Activated T-cell treated with anti-CD3 and anti-CD28 coated beads, Interleukin-2, amount 50 U/mL, for 1 hour (primary cell): ENCODE results near the gene TFDP1.

ENCODE experiments used
- DNase-seq: peaks from one replicate; pipeline ENCODE4 v3.0.0-alpha.2; 2020

TFDP1 gene

GRCh38 chr13:113653264-113654174 is 69.0 kb downstream of the TFDP1 start:
- DNase-seq: peak; percentile 25

DNA sequence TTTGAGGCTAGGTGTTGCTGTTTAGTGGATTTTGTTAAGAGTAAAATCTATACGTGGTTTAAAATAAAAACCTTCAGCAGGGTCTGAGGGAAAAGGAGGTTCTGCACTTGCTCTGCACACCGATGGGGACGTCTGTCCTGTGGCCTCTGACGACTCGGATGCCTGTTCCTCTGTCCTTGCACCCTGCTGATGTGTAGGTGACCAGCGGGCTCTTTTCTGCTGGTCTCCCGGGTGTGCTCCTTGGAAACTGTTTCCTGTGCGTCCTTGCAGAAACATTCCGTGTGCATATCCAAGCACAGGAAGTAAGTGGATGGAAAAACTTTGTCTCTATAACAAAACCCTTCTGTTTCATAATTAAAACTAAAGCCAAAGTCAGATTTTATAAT is 69.6 kb downstream of the TFDP1 start:
- DNase-seq: no peak

- peak; percentile 8 for DNase-seq
Measured at GRCh38 chr13:113654591-113655345, 70.2 kb downstream of the TFDP1 start.

DNA sequence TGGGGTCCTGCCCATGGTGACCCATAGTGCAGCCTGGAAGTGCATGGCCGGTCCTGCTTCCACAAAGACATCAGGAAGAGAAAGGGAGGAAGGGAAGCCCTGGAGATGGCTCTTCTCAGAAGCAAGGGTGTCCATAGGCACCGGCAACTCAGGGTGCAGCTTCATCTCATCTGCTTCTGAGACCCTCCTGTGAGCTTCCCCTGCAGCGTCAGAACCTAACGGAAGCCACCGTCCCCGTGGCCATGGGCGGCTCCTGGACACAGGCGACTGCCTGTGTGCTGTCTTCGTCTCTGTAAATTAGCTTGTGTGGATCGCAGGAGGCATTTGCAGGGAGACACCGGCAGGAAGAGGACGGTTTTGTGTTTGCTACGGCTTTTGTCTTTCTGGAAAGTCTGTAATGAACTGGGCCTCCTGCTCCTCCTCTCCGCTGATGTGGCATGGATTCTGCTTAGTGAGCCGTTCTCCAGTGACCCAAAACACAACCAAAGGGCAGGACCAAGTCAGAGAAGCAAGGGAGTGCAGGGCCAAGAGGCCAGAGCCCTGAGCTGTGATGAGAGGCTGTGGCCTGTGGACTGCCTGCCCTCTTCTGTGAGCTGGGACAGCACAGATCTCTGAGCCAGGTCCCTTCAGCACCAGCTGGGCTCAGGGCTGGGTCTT is 70.9 kb downstream of the TFDP1 start:
- DNase-seq: peak; percentile 10

GRCh38 chr13:113656003-113656588 is 71.5 kb downstream of the TFDP1 start:
- peak; percentile 8 for DNase-seq

- peak; percentile 3 for DNase-seq
Measured at GRCh38 chr13:113656831-113657671, 72.5 kb downstream of the TFDP1 start.

DNA sequence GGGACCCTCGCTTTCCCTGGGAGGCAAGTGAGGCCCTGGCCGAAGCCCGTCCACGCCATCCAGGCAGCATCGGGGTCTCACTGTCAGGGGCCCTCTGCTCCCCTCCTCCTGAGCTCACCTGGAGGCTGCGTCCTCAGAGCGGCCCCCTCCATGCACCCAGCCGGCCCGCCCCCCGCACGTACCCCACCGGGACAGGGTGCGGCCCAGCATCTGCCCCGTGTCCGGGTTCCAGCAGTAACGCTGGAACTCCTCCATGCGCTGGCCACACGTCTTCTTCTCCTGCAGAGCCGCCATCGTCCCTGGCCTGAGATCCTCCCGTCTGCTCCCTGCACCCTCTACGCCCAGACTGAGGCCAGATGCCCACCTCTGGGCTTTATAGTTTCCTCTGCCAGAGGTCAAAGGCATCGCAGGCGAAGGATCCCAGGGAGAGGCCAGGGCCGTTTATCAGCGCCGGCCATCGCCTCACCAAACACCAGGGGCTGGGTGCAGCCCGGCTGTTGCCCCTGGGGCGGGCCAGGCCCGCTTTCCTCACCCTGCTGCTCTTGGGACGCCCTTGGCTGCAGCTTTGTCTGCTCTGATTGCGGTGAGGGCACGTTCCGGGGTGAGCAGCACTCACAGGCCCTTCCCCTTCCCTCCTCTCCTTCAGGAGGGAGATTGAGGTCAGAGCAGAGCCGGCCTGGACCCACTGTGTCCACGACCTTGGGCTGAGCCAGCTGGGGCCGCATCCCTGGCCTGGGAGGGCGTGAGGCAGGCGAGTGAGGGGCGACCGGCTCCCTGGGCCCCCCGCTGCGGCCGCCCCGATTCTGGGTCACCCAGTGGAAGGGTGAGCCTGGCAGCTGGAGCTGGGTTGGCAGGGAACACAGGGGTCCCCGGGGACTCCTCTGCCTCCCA is 73.5 kb downstream of the TFDP1 start, which contains the start of gene ATP4B:
TSS of gene ATP4B (minus strand) at position 348 of the 891 bp plus-strand sequence. CDS start at position 294, 54 bp downstream.
- DNase-seq: peak; percentile 9

GRCh38 chr13:113658836-113659235 is 74.3 kb downstream of the TFDP1 start:
- DNase-seq: peak; percentile 7

DNA sequence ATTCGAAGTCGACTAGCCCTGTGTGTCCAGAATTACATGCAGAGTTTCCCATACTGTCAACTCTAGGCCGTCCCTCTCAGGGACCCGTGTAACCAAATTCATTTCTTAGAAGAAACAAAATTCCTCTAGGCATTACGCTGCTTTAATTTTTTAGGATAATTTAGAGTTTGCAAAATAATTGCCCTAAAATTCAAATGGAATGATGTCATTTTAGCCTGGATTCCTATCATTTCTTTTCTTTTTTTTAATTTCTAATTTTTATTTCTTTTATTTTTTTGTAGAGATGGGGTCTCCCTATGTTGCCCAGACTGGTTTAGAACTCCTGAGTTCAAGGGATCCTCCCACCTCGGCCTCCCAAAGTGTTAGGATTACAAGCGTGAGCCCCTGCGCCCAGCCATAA is 74.8 kb downstream of the TFDP1 start:
- DNase-seq: no peak

- DNase-seq: peak; percentile 2
Measured at GRCh38 chr13:113660066-113660465, 75.5 kb downstream of the TFDP1 start.

- DNase-seq: no peak
Measured at GRCh38 chr13:113661509-113661908, 77.0 kb downstream of the TFDP1 start.

- peak; percentile 9 for DNase-seq
Measured at GRCh38 chr13:113663934-113664333, 79.4 kb downstream of the TFDP1 start.

DNA sequence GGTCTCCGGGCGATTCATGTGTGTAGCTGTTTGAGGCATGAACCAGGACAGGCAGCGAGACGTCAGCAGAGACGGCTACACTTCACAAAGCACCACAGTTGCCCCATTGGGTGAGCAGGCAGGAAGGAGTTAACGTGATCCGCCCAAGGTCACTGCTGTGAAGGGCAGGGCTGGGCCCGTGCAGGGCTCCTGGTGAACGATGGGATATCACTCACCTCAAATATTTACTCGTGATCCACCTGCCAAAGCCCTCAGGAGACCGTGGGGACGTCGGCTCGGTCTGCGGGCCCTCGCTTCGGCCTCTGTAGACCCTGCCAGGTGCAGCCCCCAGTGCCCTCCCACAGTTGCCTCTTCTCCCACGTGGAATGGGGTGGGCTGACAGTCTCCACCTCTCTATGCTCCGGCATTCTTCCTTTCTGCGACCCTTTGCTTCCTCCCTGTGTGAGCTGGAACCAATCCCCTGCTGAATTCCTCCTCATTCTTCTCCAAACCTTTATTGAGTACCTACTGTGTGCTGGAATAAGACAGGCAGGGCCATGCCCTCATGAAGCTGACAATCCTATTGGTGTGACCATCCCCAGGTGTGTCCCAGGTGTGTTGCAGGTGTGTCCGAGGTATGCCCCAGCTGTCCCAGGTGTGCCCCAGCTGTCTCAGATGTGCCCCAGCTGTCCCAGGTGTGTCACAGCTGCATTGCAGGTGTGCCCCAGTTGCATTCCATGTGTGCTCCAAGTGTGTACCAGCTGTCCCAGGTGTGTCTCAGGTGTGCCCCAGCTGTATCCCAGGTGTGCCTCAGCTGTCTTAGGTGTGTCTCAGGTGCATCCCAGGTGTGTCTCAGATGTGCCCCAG is 80.4 kb downstream of the TFDP1 start:
- peak; percentile 10 for DNase-seq

DNA sequence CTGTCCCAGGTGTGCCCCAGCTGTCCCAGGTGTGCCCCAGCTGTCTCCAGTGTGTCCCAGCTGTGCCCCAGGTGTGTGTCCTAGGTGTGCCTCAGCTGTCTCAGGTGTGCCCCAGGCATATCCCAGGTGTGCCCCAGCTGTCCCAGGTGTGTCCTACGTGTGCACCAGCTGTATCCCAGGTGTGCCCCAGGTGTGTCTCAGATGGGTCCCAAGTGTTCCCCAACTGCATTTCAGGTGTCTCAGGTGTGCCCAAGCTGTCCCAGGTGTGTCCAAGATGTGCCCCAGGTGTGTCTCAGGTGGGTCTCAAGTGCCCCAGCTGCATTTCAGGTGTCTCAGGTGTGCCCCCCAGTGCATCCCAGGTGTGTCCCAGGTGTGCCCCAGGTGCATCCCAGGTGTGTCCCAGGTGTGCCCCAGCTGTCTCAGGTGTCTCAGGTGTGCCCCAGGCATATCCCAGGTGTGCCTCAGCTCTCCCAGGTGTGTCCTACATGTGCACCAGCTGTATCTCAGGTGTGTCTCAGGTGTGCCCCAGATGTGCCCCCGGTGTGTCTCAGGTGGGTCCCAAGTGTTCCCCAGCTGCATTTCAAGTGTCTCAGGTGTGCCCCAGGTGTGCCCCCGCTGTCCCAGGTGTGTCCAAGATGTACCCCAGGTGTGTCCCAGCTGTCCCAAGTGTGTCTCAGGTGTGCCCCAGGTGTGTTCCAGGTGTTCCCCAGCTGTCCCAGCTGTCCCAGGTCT is 81.2 kb downstream of the TFDP1 start:
- DNase-seq: peak; percentile 14

- no peak for DNase-seq
Measured at GRCh38 chr13:113666329-113666670, 81.7 kb downstream of the TFDP1 start.

DNA sequence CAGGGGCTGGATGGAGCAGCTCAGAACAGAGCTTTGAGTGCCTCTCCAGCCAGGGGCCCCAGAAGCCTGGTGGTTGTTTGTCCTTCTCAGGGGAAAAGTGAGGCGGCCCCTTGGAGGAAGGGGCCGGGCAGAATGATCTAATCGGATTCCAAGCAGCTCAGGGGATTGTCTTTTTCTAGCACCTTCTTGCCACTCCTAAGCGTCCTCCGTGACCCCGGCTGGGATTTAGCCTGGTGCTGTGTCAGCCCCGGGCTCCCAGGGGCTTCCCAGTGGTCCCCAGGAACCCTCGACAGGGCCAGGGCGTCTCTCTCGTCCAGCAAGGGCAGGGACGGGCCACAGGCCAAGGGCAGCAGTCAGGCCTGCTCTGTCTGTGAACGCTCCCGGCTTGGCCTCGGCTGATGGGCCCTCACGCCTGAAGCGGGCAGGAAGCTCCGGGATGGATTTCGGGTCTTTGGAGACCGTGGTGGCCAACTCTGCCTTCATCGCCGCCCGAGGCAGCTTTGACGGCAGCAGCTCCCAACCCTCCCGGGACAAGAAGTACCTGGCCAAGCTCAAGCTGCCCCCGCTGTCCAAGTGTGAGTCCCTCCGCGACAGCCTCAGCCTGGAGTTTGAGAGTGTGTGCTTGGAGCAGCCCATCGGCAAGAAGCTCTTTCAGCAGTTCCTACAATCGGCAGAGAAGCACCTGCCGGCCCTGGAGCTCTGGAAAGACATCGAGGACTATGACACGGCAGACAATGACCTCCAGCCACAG is 82.6 kb downstream of the TFDP1 start, which contains the start of gene GRK1:
TSS of gene GRK1 (plus strand) at position 269 of the 751 bp plus-strand sequence. CDS start at position 437, 168 bp downstream.
- peak; percentile 14 for DNase-seq

GRCh38 chr13:113667771-113668490 is 83.4 kb downstream of the TFDP1 start:
- peak; percentile 6 for DNase-seq
